HepG2 (cell line): Measurements from ENCODE around the gene C16orf54. TPM values are rescaled to one million over a fixed set of nuclear protein-coding genes. Genes with fewer than 3 reads are reported as not detected.
A peak's percentile ranks its signal among the peaks of the same experiment; 100 is the strongest.

Experiments
- ATRX ChIP-seq: sonication (generic); formaldehyde crosslinking; IDR thresholded peaks from 2 replicates; pipeline ENCODE4 v1.4.0; 2020; ENCODE audit warnings: missing genetic modification reagents, borderline replicate concordance
- CREM ChIP-seq, 2 experiments: sonication (generic) in 1 of 2; formaldehyde crosslinking in 1 of 2; IDR thresholded peaks; 2 replicates each; pipeline versions ENCODE4 v1.4.0 to v1.6.1; 2016 to 2020; ENCODE audit warnings: antibody characterized with exemption in 1 of 2, mild to moderate bottlenecking in 1 of 2, missing genetic modification reagents in 1 of 2
- HMGXB4 ChIP-seq, 2 experiments: sonication (generic) in 1 of 2; formaldehyde crosslinking in 1 of 2; IDR thresholded peaks; 2 replicates each; pipeline versions ENCODE4 v1.4.0 to v1.6.1; 2018 to 2020; ENCODE audit warnings: missing genetic modification reagents in 2 of 2, borderline replicate concordance in 1 of 2, low read depth in 1 of 2, mild to moderate bottlenecking in 1 of 2, missing biosample characterization in 1 of 2
- HOXA5 ChIP-seq: sonication (generic); formaldehyde crosslinking; IDR thresholded peaks from 2 replicates; pipeline ENCODE4 v1.4.0; 2020; ENCODE audit warnings: missing genetic modification reagents
- KAT2B ChIP-seq: fragments of 150-350 bp; IDR thresholded peaks from 2 replicates; pipeline ENCODE4 v1.6.1; 2014; ENCODE audit warnings: low read depth, low read length, borderline replicate concordance
- KLF6 ChIP-seq: IDR thresholded peaks from 2 replicates; pipeline ENCODE4 v1.8.0; 2016; ENCODE audit warnings: missing biosample characterization, missing genetic modification reagents
- KMT2A ChIP-seq: sonication (generic); formaldehyde crosslinking; IDR thresholded peaks from 2 replicates; pipeline ENCODE4 v1.4.0; 2020; ENCODE audit warnings: missing genetic modification reagents
- MAZ ChIP-seq, 2 experiments: sonication (generic) in 1 of 2; formaldehyde crosslinking in 1 of 2; IDR thresholded peaks; 2 replicates each; pipeline versions ENCODE4 v1.5.0 to v1.6.1; 2012 to 2020; ENCODE audit warnings: low read depth in 2 of 2, mild to moderate bottlenecking in 2 of 2, borderline replicate concordance in 1 of 2, improper control_type of control experiment in 1 of 2, low read length in 1 of 2, missing genetic modification reagents in 1 of 2, moderate library complexity in 1 of 2
- NR2F1 ChIP-seq, 2 experiments: fragments of 450-650 bp in 1 of 2; formaldehyde crosslinking in 1 of 2; IDR thresholded peaks; 2 replicates each; pipeline versions ENCODE4 v1.5.0 to v1.6.1; 2016 to 2020; ENCODE audit warnings: mild to moderate bottlenecking in 1 of 2, missing compliant biosample characterization in 1 of 2, missing genetic modification reagents in 1 of 2, moderate library complexity in 1 of 2
- PAF1 ChIP-seq: IDR thresholded peaks from 2 replicates; pipeline ENCODE4 v1.6.1; 2016; ENCODE audit warnings: missing genetic modification reagents, missing compliant biosample characterization
- PITX1 ChIP-seq: sonication (generic); formaldehyde crosslinking; IDR thresholded peaks from 2 replicates; pipeline ENCODE4 v1.5.1; 2020; ENCODE audit warnings: mild to moderate bottlenecking, missing genetic modification reagents
- TAF1 ChIP-seq: sonication (generic); formaldehyde crosslinking; IDR thresholded peaks from 2 replicates; pipeline ENCODE4 v1.4.0; 2020; ENCODE audit warnings: missing genetic modification reagents
- WIZ ChIP-seq: sonication (generic); formaldehyde crosslinking; IDR thresholded peaks from 2 replicates; pipeline ENCODE4 v1.5.1; 2020; ENCODE audit warnings: mild to moderate bottlenecking, missing genetic modification reagents
- ZNF101 ChIP-seq: sonication (generic); formaldehyde crosslinking; IDR thresholded peaks from 2 replicates; pipeline ENCODE4 v1.4.0; 2020; ENCODE audit warnings: mild to moderate bottlenecking, low read depth, missing genetic modification reagents, borderline replicate concordance
- ZNF230 ChIP-seq: sonication (generic); formaldehyde crosslinking; IDR thresholded peaks from 2 replicates; pipeline ENCODE4 v1.4.0; 2020; ENCODE audit warnings: mild to moderate bottlenecking, missing genetic modification reagents
- ZNF317 ChIP-seq: sonication (generic); formaldehyde crosslinking; IDR thresholded peaks from 2 replicates; pipeline ENCODE4 v1.5.0; 2020; ENCODE audit warnings: mild to moderate bottlenecking, missing genetic modification reagents
- ZNF329 ChIP-seq: sonication (generic); formaldehyde crosslinking; IDR thresholded peaks from 2 replicates; pipeline ENCODE4 v1.9.0; 2021; ENCODE audit warnings: low read depth, mild to moderate bottlenecking, missing genetic modification reagents
- ZNF382 ChIP-seq: sonication (generic); formaldehyde crosslinking; IDR thresholded peaks from 2 replicates; pipeline ENCODE4 v1.5.0; 2020; ENCODE audit warnings: missing genetic modification reagents, mild to moderate bottlenecking, borderline replicate concordance
- ZNF609 ChIP-seq: sonication (generic); formaldehyde crosslinking; IDR thresholded peaks from 2 replicates; pipeline ENCODE4 v1.4.0; 2020; ENCODE audit warnings: mild to moderate bottlenecking, missing genetic modification reagents, borderline replicate concordance
- ZNF615 ChIP-seq: sonication (generic); formaldehyde crosslinking; IDR thresholded peaks from 2 replicates; pipeline ENCODE4 v1.5.0; 2020; ENCODE audit warnings: mild to moderate bottlenecking, missing genetic modification reagents, borderline replicate concordance
- ZNF619 ChIP-seq: sonication (generic); formaldehyde crosslinking; IDR thresholded peaks from 2 replicates; pipeline ENCODE4 v1.4.0; 2020; ENCODE audit warnings: mild to moderate bottlenecking, missing genetic modification reagents
- ZNF644 ChIP-seq: IDR thresholded peaks from 2 replicates; pipeline ENCODE4 v1.6.1; 2016; ENCODE audit warnings: low read depth
- ZNF747 ChIP-seq: sonication (generic); formaldehyde crosslinking; IDR thresholded peaks from 2 replicates; pipeline ENCODE4 v1.8.1; 2023; ENCODE audit warnings: missing genetic modification reagents, mild to moderate bottlenecking, borderline replicate concordance
- ZNF768 ChIP-seq: sonication (generic); formaldehyde crosslinking; IDR thresholded peaks from 2 replicates; pipeline ENCODE4 v1.4.0; 2020; ENCODE audit warnings: missing genetic modification reagents
- polyA plus RNA-seq, 8 experiments: library from polyadenylated mRNA; depleted of rRNA in 3 of 8; stranded (reverse) in 7 of 8; unstranded in 1 of 8; fragments of >200 nt; fragmentation: Illumina TruSeq in 4 of 8; extraction: Trizol in 4 of 8; gene quantifications; 2 replicates each; pipeline versions ENCODE4 v1.2.1 to v1.2.3, GENCODE V29; 2011 to 2016; ENCODE audit warnings: low read depth in 4 of 8, missing spikeins in 1 of 8, mixed read lengths in 1 of 8; ENCODE audit not compliant: insufficient read depth in 1 of 8
- total RNA-seq, 5 experiments: library from RNA; depleted of rRNA; stranded (reverse); fragments of >200 nt; fragmentation: Illumina TruSeq; extraction: Trizol; gene quantifications; 2 replicates each; pipeline ENCODE4 v1.2.3, GENCODE V29; 2016; ENCODE audit warnings: low read depth in 1 of 5

Gene C16orf54
- total and polyA plus RNA-seq, 2 of the 13 experiments (the other 11 are each of a cell fraction or from before 2014, with no cell fraction given) = not detected

GRCh38 chr16:29757950-29758466 lies 12.2 kb upstream of the C16orf54 start (continued):
- peak; percentile 47; the same call in 1 of the 2 replicates for TF ChIP-seq CREM (IDR thresholded peaks at IDR 0.05)
- TF ChIP-seq CREM (CRISPR knock-in tag; IDR thresholded peaks at IDR 0.05) = no peak
- no peak for TF ChIP-seq ZNF747 (CRISPR knock-in tag)
- TF ChIP-seq KLF6 (CRISPR knock-in tag) = 0 out of 2 replicates have a peak, but pooled peaks have one; percentile 23
- 0 out of 2 replicates have a peak, but pooled peaks have one; percentile 30 for TF ChIP-seq ZNF329 (CRISPR knock-in tag)
- no peak for TF ChIP-seq ZNF382
- TF ChIP-seq NR2F1 (CRISPR knock-in tag; IDR thresholded peaks at IDR 0.05) = 0 out of 4 replicates have a peak, but pooled peaks of 1 of the 2 experiments have one; percentile 29
- no peak for TF ChIP-seq ZNF615
- no peak for TF ChIP-seq ATRX (CRISPR knock-in tag)
- no peak for TF ChIP-seq KAT2B
- TF ChIP-seq HOXA5 (CRISPR knock-in tag) = peak; percentile 32; the same call in 1 of the 2 replicates
- TF ChIP-seq ZNF317 (CRISPR knock-in tag) = peak; percentile 72
- TF ChIP-seq HMGXB4 (CRISPR knock-in tag; IDR thresholded peaks at IDR 0.05; ENCODE audit: borderline replicate concordance in 1 of 2, low read depth in 1 of 2) = peak in 1 of 2 experiments; percentile 42; a peak in 1 of 4 replicates
- peak; percentile 55 for TF ChIP-seq ZNF644 (CRISPR knock-in tag)
- TF ChIP-seq KMT2A (CRISPR knock-in tag) = 0 out of 2 replicates have a peak, but pooled peaks have one; percentile 61
- no peak for TF ChIP-seq ZNF101 (CRISPR knock-in tag)
- peak; percentile 41; the same call in 1 of the 2 replicates for TF ChIP-seq ZNF609 (CRISPR knock-in tag)
- no peak for TF ChIP-seq ZNF619 (CRISPR knock-in tag)
- TF ChIP-seq TAF1 (CRISPR knock-in tag) = peak; percentile 26; the same call in 1 of the 2 replicates
- no peak for TF ChIP-seq MAZ (IDR thresholded peaks at IDR 0.05; ENCODE audit: borderline replicate concordance, low read depth, low read length)
- 0 out of 2 replicates have a peak, but pooled peaks have one; percentile 20 for TF ChIP-seq MAZ (CRISPR knock-in tag; IDR thresholded peaks at IDR 0.05; ENCODE audit: low read depth)
- TF ChIP-seq ZNF768 (CRISPR knock-in tag) = no peak; the same call in 1 of the 2 replicates
- TF ChIP-seq ZNF230 (CRISPR knock-in tag) = no peak
- no peak for TF ChIP-seq PAF1 (CRISPR knock-in tag)
- no peak for TF ChIP-seq WIZ
- TF ChIP-seq PITX1 (CRISPR knock-in tag) = peak; percentile 83
